MM.1S (cell line): ENCODE results near the gene GPC5.

Experiments
- DNase-seq: peaks from one replicate; pipeline ENCODE4 v3.0.0-alpha.2; 2015
- H2AFZ ChIP-seq: fragments of 300-600 bp; sonication (generic); 2 replicates; pipeline ENCODE4 v1.6.0; 2016; ENCODE audit warnings: antibody characterized with exemption, low read length
- H3F3A ChIP-seq: fragments of 300-600 bp; sonication (generic); 2 replicates; pipeline ENCODE4 v1.6.1; 2016; ENCODE audit warnings: mild to moderate bottlenecking, antibody characterized with exemption, low read length, moderate library complexity, mixed read lengths; ENCODE audit not compliant: insufficient read depth
- H3K27ac ChIP-seq: fragments of 300-600 bp; sonication (generic); 2 replicates; pipeline ENCODE4 v1.5.1; 2016; ENCODE audit warnings: mild to moderate bottlenecking, low read length
- H3K27me3 ChIP-seq: fragments of 300-600 bp; sonication (generic); replicated peaks from 2 replicates; pipeline ENCODE4 v1.6.0; 2016; ENCODE audit warnings: low read length; ENCODE audit not compliant: insufficient read depth
- H3K36me3 ChIP-seq: fragments of 300-600 bp; sonication (generic); replicated peaks from 2 replicates; pipeline ENCODE4 v1.6.1; 2016; ENCODE audit warnings: mild to moderate bottlenecking, low read length, mixed read lengths; ENCODE audit not compliant: insufficient read depth
- H3K4me1 ChIP-seq: fragments of 300-600 bp; sonication (generic); 2 replicates; pipeline ENCODE4 v1.6.1; 2016; ENCODE audit warnings: low read length, mixed read lengths
- H3K4me2 ChIP-seq: fragments of 300-600 bp; sonication (generic); 2 replicates; pipeline ENCODE4 v1.6.0; 2016; ENCODE audit warnings: low read depth, low read length
- H3K4me3 ChIP-seq: fragments of 300-600 bp; sonication (generic); 2 replicates; pipeline ENCODE4 v1.5.1; 2016; ENCODE audit warnings: low read length, mixed read lengths
- H3K79me2 ChIP-seq: fragments of 300-600 bp; sonication (generic); 2 replicates; pipeline ENCODE4 v1.6.1; 2016; ENCODE audit warnings: mixed run types, low read length, mixed read lengths
- H3K9ac ChIP-seq: fragments of 300-600 bp; sonication (generic); 2 replicates; pipeline ENCODE4 v1.6.1; 2016; ENCODE audit warnings: low read length, mixed read lengths
- H3K9me2 ChIP-seq: fragments of 300-600 bp; sonication (generic); replicated peaks from 2 replicates; pipeline ENCODE4 v1.6.1; 2016; ENCODE audit warnings: mild to moderate bottlenecking, low read length, mixed read lengths; ENCODE audit not compliant: insufficient read depth
- H3K9me3 ChIP-seq: fragments of 300-600 bp; sonication (generic); replicated peaks from 2 replicates; pipeline ENCODE4 v1.6.1; 2016; ENCODE audit warnings: mild to moderate bottlenecking, low read length, mixed read lengths; ENCODE audit not compliant: insufficient read depth
- H4K20me1 ChIP-seq: fragments of 300-600 bp; sonication (generic); 2 replicates; pipeline ENCODE4 v1.6.1; 2016; ENCODE audit warnings: mild to moderate bottlenecking, low read length, moderate library complexity, mixed read lengths; ENCODE audit not compliant: insufficient read depth
- CTCF ChIP-seq: fragments of 300-600 bp; sonication (generic); IDR thresholded peaks from 2 replicates; pipeline ENCODE4 v1.5.1; 2016; ENCODE audit warnings: antibody characterized with exemption, low read length, mixed read lengths
- EZH2 ChIP-seq: fragments of 300-600 bp; sonication (generic); optimal IDR thresholded peaks from 2 replicates; pipeline ENCODE3; 2017; ENCODE audit warnings: low read depth, mild to moderate bottlenecking, antibody characterized with exemption, low read length, mixed read lengths
- EZH2phosphoT487 ChIP-seq: fragments of 300-600 bp; sonication (generic); IDR thresholded peaks from 2 replicates; pipeline ENCODE4 v1.6.1; 2018; ENCODE audit warnings: antibody characterized with exemption, low read length

Gene GPC5

GRCh38 chr13:92307752-92308151, 909.3 kb downstream of the GPC5 start:
- TF ChIP-seq EZH2 (no peak), CTCF (no peak), EZH2phosphoT487 (no peak)
- no peak overlapping the region for H2AFZ ChIP-seq

GRCh38 chr13:92312823-92313222, 914.4 kb downstream of the GPC5 start:
- no peaks in the 10 kb centered on the region for H3K36me3 ChIP-seq
- H3K27me3 ChIP-seq: no peaks in the 10 kb centered on the region
- no peaks in the 10 kb centered on the region for H3K4me1 ChIP-seq
- no peak overlapping the region for H3K4me2 ChIP-seq
- no peaks in the 10 kb centered on the region for H3K79me2 ChIP-seq
- no peak overlapping the region for H2AFZ ChIP-seq
- no peak overlapping the region for H3K27ac ChIP-seq
- no peaks in the 10 kb centered on the region for H3K9me2 ChIP-seq
- TF ChIP-seq EZH2phosphoT487 (no peak), CTCF (no peak), EZH2 (no peak)
- H4K20me1 ChIP-seq: no peaks in the 10 kb centered on the region
- no peak overlapping the region for H3K4me3 ChIP-seq
- H3K9ac ChIP-seq: no peak overlapping the region
- no peak for DNase-seq
- no peaks in the 10 kb centered on the region for H3K9me3 ChIP-seq
- H3F3A ChIP-seq: no peaks in the 10 kb centered on the region

More at GRCh38 chr13:92307752-92308151, 909.3 kb downstream of the GPC5 start:
- Histone ChIP-seq H3K27ac (no peak overlapping the region), H3K36me3 (no peaks in the 10 kb centered on the region), H3F3A (no peaks in the 10 kb centered on the region), H4K20me1 (no peaks in the 10 kb centered on the region), H3K4me3 (no peak overlapping the region), H3K9me2 (no peaks in the 10 kb centered on the region), H3K9ac (no peak overlapping the region), H3K4me2 (no peak overlapping the region), H3K27me3 (no peaks in the 10 kb centered on the region), H3K9me3 (no peaks in the 10 kb centered on the region), H3K79me2 (no peaks in the 10 kb centered on the region), H3K4me1 (no peaks in the 10 kb centered on the region)
- no peak for DNase-seq

GRCh38 chr13:92313382-92313781, 915.0 kb downstream of the GPC5 start:
- H2AFZ ChIP-seq: no peak overlapping the region
- no peaks in the 10 kb centered on the region for H4K20me1 ChIP-seq
- no peaks in the 10 kb centered on the region for H3K36me3 ChIP-seq
- no peaks in the 10 kb centered on the region for H3K4me1 ChIP-seq
- no peaks in the 10 kb centered on the region for H3K9me3 ChIP-seq
- no peak for TF ChIP-seq EZH2
- TF ChIP-seq CTCF: no peak
- H3K9me2 ChIP-seq: no peaks in the 10 kb centered on the region
- no peaks in the 10 kb centered on the region for H3K27me3 ChIP-seq
- no peak overlapping the region for H3K27ac ChIP-seq
- H3K9ac ChIP-seq: no peak overlapping the region
- H3K4me2 ChIP-seq: no peak overlapping the region
- no peak for DNase-seq
- H3K79me2 ChIP-seq: no peaks in the 10 kb centered on the region
- H3F3A ChIP-seq: no peaks in the 10 kb centered on the region
- no peak overlapping the region for H3K4me3 ChIP-seq

- Histone ChIP-seq H2AFZ (no peak overlapping the region), H3K9me2 (no peaks in the 10 kb centered on the region), H3K4me3 (no peak overlapping the region), H3K27ac (no peak overlapping the region), H3F3A (no peaks in the 10 kb centered on the region), H3K9me3 (no peaks in the 10 kb centered on the region), H3K9ac (no peak overlapping the region), H3K4me2 (no peak overlapping the region), H3K79me2 (no peaks in the 10 kb centered on the region), H3K4me1 (no peaks in the 10 kb centered on the region), H3K27me3 (no peaks in the 10 kb centered on the region), H4K20me1 (no peaks in the 10 kb centered on the region), H3K36me3 (no peaks in the 10 kb centered on the region)
- TF ChIP-seq EZH2 (no peak), CTCF (no peak), EZH2phosphoT487 (no peak)
- peak; percentile 12 for DNase-seq
Measured at GRCh38 chr13:92315265-92315664, 916.8 kb downstream of the GPC5 start.
